Measurements from ENCODE around the gene GATAD2A.

The GATAD2A gene

DNA sequence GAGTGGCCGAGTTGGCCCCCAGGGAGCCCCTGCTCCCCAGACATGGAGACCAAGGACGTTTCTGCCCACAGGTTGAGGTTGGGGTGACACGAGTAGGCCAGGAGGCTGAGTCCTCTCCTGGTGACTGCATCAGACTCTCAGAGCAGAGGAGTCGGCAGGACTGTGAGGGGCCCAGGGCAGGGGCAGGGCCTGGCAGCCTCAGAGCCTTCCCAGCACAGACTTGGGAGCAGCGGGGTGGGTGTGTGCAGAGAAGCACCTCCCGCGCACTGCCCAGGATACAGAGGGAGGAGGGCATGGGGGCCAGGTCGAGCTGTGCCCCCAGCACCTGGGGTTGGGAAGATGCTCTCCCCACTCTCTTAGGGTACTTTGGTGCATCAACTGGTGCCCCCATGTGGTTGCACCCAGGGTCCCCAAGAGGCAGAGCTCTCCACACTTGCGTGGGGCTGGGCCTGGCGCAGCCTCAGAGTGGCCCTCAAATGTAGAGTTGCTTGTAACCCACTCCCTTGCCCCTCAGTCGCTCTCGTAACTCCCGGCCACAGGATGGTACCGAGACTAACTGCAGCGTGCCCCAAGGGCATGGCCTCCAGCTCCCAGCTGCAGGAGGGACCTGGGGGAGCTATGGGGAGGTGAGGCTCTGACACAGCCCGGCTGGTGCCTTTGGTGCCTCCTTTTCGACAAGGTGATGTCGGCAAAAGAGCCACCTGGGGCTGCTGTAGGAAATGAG lies 94.0 kb downstream of the GATAD2A start:
- DNase-seq: no peak
- TF ChIP-seq POLR2A (IDR thresholded peaks at IDR 0.05; ENCODE audit: low read length) (no peak), GATA1 (IDR thresholded peaks at IDR 0.05; ENCODE audit: low read depth, low read length) (no peak)

- TF ChIP-seq POLR2A (IDR thresholded peaks at IDR 0.05; ENCODE audit: low read length) (no peak), GATA1 (IDR thresholded peaks at IDR 0.05; ENCODE audit: low read depth, low read length) (no peak)
- no peak for DNase-seq
These were observed 95.6 kb downstream of the GATAD2A start for GRCh38 chr19:19500975-19501644.

DNA sequence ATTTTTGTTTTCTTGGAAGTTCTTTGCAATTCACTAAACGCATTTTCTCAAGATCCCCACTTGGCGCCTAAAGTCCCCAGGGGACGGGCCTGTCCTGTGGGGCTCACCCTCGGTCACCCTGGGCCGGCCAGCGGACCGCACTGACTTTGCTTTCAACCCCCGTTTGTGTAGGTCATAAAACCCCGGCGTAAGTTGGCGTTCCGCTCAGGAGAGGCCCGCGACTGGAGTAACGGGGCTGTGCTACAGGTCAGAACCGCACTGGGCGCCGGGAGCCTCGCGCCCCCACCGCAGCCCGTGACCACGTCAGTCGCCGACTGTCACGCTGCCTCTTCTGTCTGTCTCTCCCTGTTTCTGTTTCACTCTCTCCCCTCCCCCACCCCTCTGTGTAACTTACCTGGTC lies 96.3 kb downstream of the GATAD2A start:
- DNase-seq: no peak
- no peak for TF ChIP-seq POLR2A (IDR thresholded peaks at IDR 0.05; ENCODE audit: low read length)
- TF ChIP-seq GATA1 (IDR thresholded peaks at IDR 0.05; ENCODE audit: low read depth, low read length): no peak

DNA sequence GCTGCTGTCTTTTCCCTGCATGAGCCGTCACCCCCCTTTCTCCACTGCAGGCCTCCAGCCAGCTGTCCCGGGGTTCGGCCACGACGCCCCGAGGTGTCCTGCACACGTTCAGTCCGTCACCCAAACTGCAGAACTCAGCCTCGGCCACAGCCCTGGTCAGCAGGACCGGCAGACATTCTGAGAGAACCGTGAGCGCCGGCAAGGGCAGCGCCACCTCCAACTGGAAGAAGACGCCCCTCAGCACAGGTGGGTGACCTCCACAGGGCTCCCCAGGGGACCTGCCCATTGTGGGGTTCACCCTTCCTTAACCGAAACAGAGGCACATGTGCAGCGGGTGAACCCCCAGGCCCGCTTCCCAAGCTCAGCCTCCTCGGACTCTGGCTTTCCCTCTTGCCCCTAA lies 96.8 kb downstream of the GATAD2A start:
- TF ChIP-seq POLR2A (IDR thresholded peaks at IDR 0.05; ENCODE audit: low read length) (no peak), GATA1 (IDR thresholded peaks at IDR 0.05; ENCODE audit: low read depth, low read length) (no peak)
- DNase-seq: no peak

DNA sequence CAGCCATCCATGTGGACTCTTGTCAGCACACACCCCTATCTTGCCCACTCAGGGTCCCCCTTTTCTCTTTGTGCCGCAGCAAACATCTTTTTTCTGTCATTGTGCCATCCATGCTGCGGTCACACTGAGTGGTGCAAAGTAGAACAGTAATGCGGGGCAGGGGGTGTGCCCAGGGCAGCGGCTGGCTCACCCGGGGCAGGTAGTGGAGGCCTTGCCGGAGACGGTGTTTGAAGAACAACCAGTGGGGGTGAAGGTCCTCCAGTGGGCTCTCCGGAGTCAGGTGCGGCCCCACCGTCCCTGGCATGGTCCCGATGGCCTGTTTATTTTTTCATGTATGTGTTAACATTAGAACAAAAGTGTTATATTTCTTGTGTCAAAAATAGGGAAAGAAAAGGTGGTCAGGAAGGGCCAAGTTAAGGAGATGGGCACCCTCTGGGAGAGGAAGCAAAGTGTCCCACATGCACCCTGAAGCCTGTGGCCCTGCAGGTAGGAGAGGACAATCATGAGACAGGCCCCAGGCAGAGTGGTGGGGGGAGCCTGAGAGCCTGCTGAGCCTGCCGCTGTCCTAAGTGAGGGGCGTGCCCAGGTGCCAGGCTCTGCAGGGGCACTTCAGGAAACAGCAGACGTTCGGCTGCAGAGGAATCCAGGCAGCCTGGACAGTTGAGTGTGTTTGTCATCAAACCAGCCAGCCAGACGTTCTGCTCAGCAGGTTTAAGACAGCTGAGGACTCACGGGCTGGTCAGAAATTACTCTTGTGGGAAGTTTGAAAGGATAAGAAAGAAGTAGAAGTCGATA lies 97.5 kb downstream of the GATAD2A start:
- no peak for DNase-seq
- TF ChIP-seq GATA1 (IDR thresholded peaks at IDR 0.05; ENCODE audit: low read depth, low read length) (no peak), POLR2A (IDR thresholded peaks at IDR 0.05; ENCODE audit: low read length) (no peak)

DNA sequence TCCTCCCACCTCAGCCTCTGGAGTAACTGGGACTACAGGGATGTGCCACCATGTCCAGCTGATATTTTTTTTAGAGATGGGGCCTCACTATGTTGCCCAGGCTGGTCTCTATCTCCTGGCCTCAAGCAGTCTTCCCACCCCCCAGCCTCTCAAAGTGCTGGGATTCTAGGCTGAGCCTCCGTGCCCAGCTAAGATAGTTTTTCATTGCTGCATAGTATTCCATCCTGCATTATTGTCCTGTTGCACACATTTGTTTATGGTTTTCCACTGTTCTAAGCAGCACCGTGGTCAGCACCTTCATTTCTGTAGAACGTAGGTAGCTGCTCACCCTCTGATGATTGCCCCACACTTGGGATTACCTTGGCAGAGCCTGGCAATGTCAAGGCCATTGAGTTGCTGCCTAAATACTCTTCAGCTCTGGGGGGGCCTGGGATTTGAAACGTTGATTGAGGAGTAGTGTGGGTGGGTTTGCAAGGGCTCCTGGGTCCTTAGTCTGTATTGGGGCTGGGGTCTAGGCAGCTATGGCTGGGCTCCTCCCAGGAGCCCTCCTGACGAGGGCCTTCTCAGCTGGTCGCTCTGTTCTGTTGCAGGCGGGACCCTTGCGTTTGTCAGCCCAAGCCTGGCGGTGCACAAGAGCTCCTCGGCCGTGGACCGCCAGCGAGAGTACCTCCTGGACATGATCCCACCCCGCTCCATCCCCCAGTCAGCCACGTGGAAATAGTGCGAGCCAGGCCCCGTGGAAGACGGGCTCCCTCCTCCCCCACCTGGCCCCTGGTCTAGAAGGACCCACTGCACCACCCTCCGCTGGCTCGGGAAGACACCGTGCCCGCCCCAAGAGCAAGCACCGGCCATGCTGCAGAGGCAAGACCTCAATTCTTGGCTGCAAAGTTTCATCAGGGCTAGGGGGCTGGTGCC lies 99.5 kb downstream of the GATAD2A start:
- no peak for TF ChIP-seq GATA1 (IDR thresholded peaks at IDR 0.05; ENCODE audit: low read depth, low read length)
- TF ChIP-seq POLR2A (IDR thresholded peaks at IDR 0.05; ENCODE audit: low read length): no peak
- DNase-seq: no peak

GRCh38 chr19:19505669-19506326 lies 100.3 kb downstream of the GATAD2A start:
- no peak for TF ChIP-seq GATA1 (IDR thresholded peaks at IDR 0.05; ENCODE audit: low read depth, low read length)
- TF ChIP-seq POLR2A (IDR thresholded peaks at IDR 0.05; ENCODE audit: low read length): no peak
- no peak for DNase-seq

DNA sequence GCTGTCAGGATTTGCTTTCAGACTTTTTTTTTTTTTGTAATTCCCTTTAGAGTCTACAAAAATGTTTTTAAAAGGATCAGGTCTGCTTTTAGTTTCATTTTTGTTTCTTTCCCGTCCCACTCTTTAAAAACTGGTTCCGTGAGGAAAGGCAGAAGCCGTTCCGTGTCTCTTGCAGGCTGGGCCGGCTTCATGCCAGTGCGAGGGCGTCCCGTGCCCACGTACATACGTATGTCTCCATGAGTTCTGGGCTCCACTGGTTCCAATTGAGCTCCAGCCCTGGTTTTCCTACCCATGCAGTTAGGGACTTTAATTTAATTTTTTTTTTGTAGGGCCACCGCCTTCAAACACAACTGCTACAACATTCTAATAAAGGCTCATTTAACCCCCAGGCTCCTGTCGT lies 101.1 kb downstream of the GATAD2A start:
- TF ChIP-seq POLR2A (IDR thresholded peaks at IDR 0.05; ENCODE audit: low read length) (no peak), GATA1 (IDR thresholded peaks at IDR 0.05; ENCODE audit: low read depth, low read length) (no peak)
- no peak for DNase-seq

GRCh38 chr19:19507354-19507753 lies 101.9 kb downstream of the GATAD2A start:
- TF ChIP-seq GATA1 (IDR thresholded peaks at IDR 0.05; ENCODE audit: low read depth, low read length) (no peak), POLR2A (IDR thresholded peaks at IDR 0.05; ENCODE audit: low read length) (no peak)

DNA sequence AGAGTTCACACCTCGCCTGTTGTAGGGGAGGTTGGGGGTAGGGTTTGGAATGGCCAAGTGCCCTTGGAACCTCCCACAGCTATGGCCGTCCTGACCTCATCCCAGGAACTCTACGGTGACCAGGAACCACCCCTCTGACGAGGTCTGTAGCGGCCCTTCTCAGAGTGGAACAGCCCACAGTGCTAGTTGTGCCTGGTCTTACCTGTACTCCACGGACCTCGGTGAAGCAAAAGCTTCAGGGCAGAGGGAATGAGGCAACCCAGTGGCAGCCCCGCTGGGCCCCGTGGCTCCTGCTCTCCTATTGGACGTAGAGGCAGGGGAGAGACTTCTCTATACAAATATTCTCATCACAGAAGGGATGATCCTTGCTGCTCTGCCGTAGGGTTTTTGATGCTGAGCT lies 102.7 kb downstream of the GATAD2A start:
- DNase-seq: no peak
- TF ChIP-seq POLR2A (IDR thresholded peaks at IDR 0.05; ENCODE audit: low read length) (no peak), GATA1 (IDR thresholded peaks at IDR 0.05; ENCODE audit: low read depth, low read length) (no peak)

More at GRCh38 chr19:19507354-19507753, 101.9 kb downstream of the GATAD2A start:
- no peak for DNase-seq

- TF ChIP-seq POLR2A (IDR thresholded peaks at IDR 0.05; ENCODE audit: low read length) (no peak), GATA1 (IDR thresholded peaks at IDR 0.05; ENCODE audit: low read depth, low read length) (no peak)
- DNase-seq: no peak
These were observed 105.0 kb downstream of the GATAD2A start for GRCh38 chr19:19510432-19510831.

- TF ChIP-seq GATA1 (IDR thresholded peaks at IDR 0.05; ENCODE audit: low read depth, low read length) (no peak), POLR2A (IDR thresholded peaks at IDR 0.05; ENCODE audit: low read length) (no peak)
- no peak for DNase-seq
These were observed 108.2 kb downstream of the GATAD2A start for GRCh38 chr19:19513682-19514081.

DNA sequence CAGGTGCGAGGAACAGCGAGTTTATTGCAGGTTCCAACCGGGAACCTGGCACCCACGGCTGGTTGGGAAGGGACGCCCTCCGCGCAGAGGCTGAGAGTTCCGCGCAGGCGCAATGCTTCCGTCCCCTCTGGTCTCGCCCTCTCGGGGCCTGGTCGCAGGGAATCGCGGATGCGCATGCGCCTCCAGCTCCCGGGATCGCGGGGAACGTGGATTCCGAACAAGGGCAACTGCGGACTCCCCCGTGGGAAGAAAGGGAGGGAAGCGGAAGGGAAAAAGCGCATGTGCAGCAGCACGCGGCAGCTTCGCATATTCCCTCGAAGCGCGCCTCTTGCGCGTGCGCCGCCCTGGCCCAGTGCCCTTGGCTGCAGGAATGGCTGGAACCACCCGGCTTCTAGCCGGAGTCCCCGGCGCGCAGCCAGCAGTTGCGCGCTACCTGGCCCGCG lies 108.8 kb downstream of the GATAD2A start:
- DNase-seq: peak in 1 of 2 experiments; percentile 36
- no peak for TF ChIP-seq GATA1 (IDR thresholded peaks at IDR 0.05; ENCODE audit: low read depth, low read length)
- TF ChIP-seq POLR2A (IDR thresholded peaks at IDR 0.05; ENCODE audit: low read length): no peak
